ENCODE results near the gene OLFML2B. TPM values are rescaled to one million over a fixed set of nuclear protein-coding genes. Genes with fewer than 3 reads are reported as not detected.

Gene OLFML2B
- total RNA-seq, 2 donors from 2014 or later, result 1.6 to 4.9 TPM

- TF ChIP-seq POLR2A (IDR thresholded peaks at IDR 0.05), result no peak
- TF ChIP-seq CTCF (IDR thresholded peaks at IDR 0.05), result no peak
- Histone ChIP-seq H3K4me3 (no peak overlapping the region), H3K36me3 (replicated peaks in 1 of 2; ENCODE audit: insufficient read depth in 1 of 2, low read depth in 2 of 2) (no peaks in the 10 kb centered on the region), H3K27me3 (no peaks in the 10 kb centered on the region), H3K4me1 (no peaks in the 10 kb centered on the region), H3K9me3 (no peaks in the 10 kb centered on the region), H3K27ac (no peak overlapping the region)
- intact Hi-C loops (cut with DNase I), result loop anchor here (10.0 kb wide), 1 partner anchor 236 kb away; no protein-coding TSS in a partner anchor
- DNase-seq, result no peak
- WGBS, 2 donors, result 88 to 91% methylated on average over 3 of the region's 3 CpGs
- no peak for ATAC-seq
These were observed 7.2 kb upstream of the OLFML2B start for GRCh38 chr1:162030759-162031280.

- Histone ChIP-seq H3K9me3 (no peaks in the 10 kb centered on the region), H3K36me3 (replicated peaks in 1 of 2; ENCODE audit: insufficient read depth in 1 of 2, low read depth in 2 of 2) (no peaks in the 10 kb centered on the region), H3K27ac (no peak overlapping the region), H3K27me3 (no peaks in the 10 kb centered on the region), H3K4me3 (no peak overlapping the region), H3K4me1 (peaks cover 5% of the 10 kb centered on the region)
- ATAC-seq (no peak), DNase-seq (no peak)
- WGBS, 2 donors, result 24 to 38% methylated on average over 4 of the region's 4 CpGs
- TF ChIP-seq CTCF (IDR thresholded peaks at IDR 0.05) (no peak), POLR2A (IDR thresholded peaks at IDR 0.05) (no peak)
- intact Hi-C loops (cut with DNase I), result no loop called here
These were observed 5.5 kb upstream of the OLFML2B start for GRCh38 chr1:162029157-162029556.

- H3K27ac ChIP-seq, result no peak overlapping the region
These were observed 5.1 kb upstream of the OLFML2B start for GRCh38 chr1:162028726-162029125.

GRCh38 chr1:162026881-162027280 is 3.2 kb upstream of the OLFML2B start:
- WGBS, 2 donors, result 63 to 70% methylated on average over 2 of the region's 2 CpGs
- intact Hi-C loops (cut with DNase I), result no loop called here
- ATAC-seq (no peak), DNase-seq (peak in 1 of 4 donors; percentile 25)
- Histone ChIP-seq H3K27me3 (no peaks in the 10 kb centered on the region), H3K27ac (no peak overlapping the region), H3K4me1 (peaks cover 17% of the 10 kb centered on the region), H3K9me3 (no peaks in the 10 kb centered on the region), H3K36me3 (replicated peaks in 1 of 2; ENCODE audit: insufficient read depth in 1 of 2, low read depth in 2 of 2) (no peaks in the 10 kb centered on the region), H3K4me3 (no peak overlapping the region)
- TF ChIP-seq POLR2A (IDR thresholded peaks at IDR 0.05) (no peak), CTCF (IDR thresholded peaks at IDR 0.05) (no peak)

More at GRCh38 chr1:162028726-162029125, 5.1 kb upstream of the OLFML2B start:
- Histone ChIP-seq H3K4me1 (peaks cover 10% of the 10 kb centered on the region), H3K27me3 (no peaks in the 10 kb centered on the region), H3K36me3 (replicated peaks in 1 of 2; ENCODE audit: insufficient read depth in 1 of 2, low read depth in 2 of 2) (no peaks in the 10 kb centered on the region), H3K9me3 (no peaks in the 10 kb centered on the region), H3K4me3 (no peak overlapping the region)
- ATAC-seq (peak; percentile 26), DNase-seq (peak in 1 of 4 donors; percentile 47)
- intact Hi-C loops (cut with DNase I), result no loop called here
- WGBS, 2 donors, result 53 to 62% methylated on average over 6 of the region's 6 CpGs
- TF ChIP-seq CTCF (IDR thresholded peaks at IDR 0.05), result no peak
- TF ChIP-seq POLR2A (IDR thresholded peaks at IDR 0.05), result no peak

GRCh38 chr1:162025541-162025940 is 1.9 kb upstream of the OLFML2B start:
- no peak for DNase-seq
- TF ChIP-seq POLR2A (IDR thresholded peaks at IDR 0.05) (no peak), CTCF (IDR thresholded peaks at IDR 0.05) (no peak)
- H3K4me3 ChIP-seq, result no peak overlapping the region

More at GRCh38 chr1:162025541-162025940, 1.9 kb upstream of the OLFML2B start:
- ATAC-seq, result no peak
- WGBS, 2 donors, result 65 to 86% methylated on average over 2 of the region's 2 CpGs
- no peaks in the 10 kb centered on the region for H3K36me3 ChIP-seq (replicated peaks in 1 of 2; ENCODE audit: insufficient read depth in 1 of 2, low read depth in 2 of 2)
- intact Hi-C loops (cut with DNase I), result no loop called here
- H3K9me3 ChIP-seq, result no peaks in the 10 kb centered on the region
- no peaks in the 10 kb centered on the region for H3K27me3 ChIP-seq
- H3K27ac ChIP-seq, result no peak overlapping the region
- H3K4me1 ChIP-seq, result peaks cover 17% of the 10 kb centered on the region
